Natural killer cell (primary cell): ENCODE measurements around the gene FHOD3. TPM values are rescaled to one million over a fixed set of nuclear protein-coding genes. Genes with fewer than 3 reads are reported as not detected.

Experiments
- ATAC-seq, 3 donors: fragments of 150-1000 bp in 2 of 3; fragments of 200-7000 bp in 1 of 3; cut with Tn5 transposase; 1 replicate in 1 of 3; 2 replicates in 2 of 3; pipeline ENCODE4 v1.10.0; 2021; ENCODE audit warnings: mild to moderate bottlenecking in 2 of 3, moderate library complexity in 2 of 3
- DNase-seq, 2 donors: peaks; one replicate each; pipeline versions ENCODE4 v3.0.0 to v3.0.0-alpha.2; 2013 to 2021; ENCODE audit warnings: mixed read lengths in 1 of 2
- H3K27ac ChIP-seq: one replicate; pipeline ENCODE4 v1.5.1; 2013; ENCODE audit warnings: mild to moderate bottlenecking, low read length
- H3K27me3 ChIP-seq: one replicate; pipeline ENCODE4 v1.6.1; 2013; ENCODE audit warnings: low read length; ENCODE audit not compliant: control insufficient read depth, insufficient read depth
- H3K36me3 ChIP-seq: one replicate; pipeline ENCODE4 v1.6.1; 2013; ENCODE audit warnings: low read length; ENCODE audit not compliant: control insufficient read depth, insufficient read depth
- H3K4me1 ChIP-seq: one replicate; pipeline ENCODE4 v1.6.1; 2013; ENCODE audit warnings: low read length; ENCODE audit not compliant: control insufficient read depth, insufficient read depth
- H3K4me3 ChIP-seq: one replicate; pipeline ENCODE4 v1.5.1; 2013; ENCODE audit warnings: low read length
- H3K9me3 ChIP-seq: one replicate; pipeline ENCODE4 v1.6.1; 2013; ENCODE audit warnings: low read length; ENCODE audit not compliant: control insufficient read depth, insufficient read depth
- H3K27ac Mint-ChIP-seq, 2 donors: one replicate each; pipeline ENCODE4 v1.8.0; 2022; ENCODE audit warnings: mild to moderate bottlenecking in 2 of 2, mixed read lengths in 2 of 2, moderate library complexity in 1 of 2
- H3K27me3 Mint-ChIP-seq, 2 donors: one replicate each; pipeline ENCODE4 v1.8.0; 2022; ENCODE audit warnings: low read depth in 2 of 2, mixed read lengths in 2 of 2
- H3K36me3 Mint-ChIP-seq: one replicate; pipeline ENCODE4 v1.8.0; 2022; ENCODE audit warnings: mixed read lengths
- H3K4me1 Mint-ChIP-seq, 2 donors: one replicate each; pipeline ENCODE4 v1.8.0; 2022; ENCODE audit warnings: mixed read lengths in 2 of 2
- H3K4me3 Mint-ChIP-seq: one replicate; pipeline ENCODE4 v1.8.0; 2022; ENCODE audit warnings: mild to moderate bottlenecking, moderate library complexity, mixed read lengths
- H3K9me3 Mint-ChIP-seq, 2 donors: one replicate each; pipeline ENCODE4 v1.8.0; 2022; ENCODE audit warnings: mixed read lengths in 2 of 2
- CTCF ChIP-seq: fragments of 200-600 bp; IDR thresholded peaks from one replicate; pipeline ENCODE4 v1.8.0; 2022; ENCODE audit warnings: antibody characterized with exemption
- WGBS: methylation state at CpG from one replicate; pipeline ENCODE4 v1.1.7; 2013; ENCODE audit warnings: missing lambda C conversion rate; ENCODE audit not compliant: insufficient coverage; 5-methylcytosine and 5-hydroxymethylcytosine counted together
- intact Hi-C: fragments of 100-400 bp; cut with micrococcal nuclease; formaldehyde crosslinking; loops from one replicate; pipeline ENCODE4 v1.14.2; 2022
- total RNA-seq, 4 donors: library from RNA; stranded (reverse); fragments of 120-200 nt in 1 of 4; gene quantifications; one replicate each; pipeline versions ENCODE4 v1.2.3 to v1.2.4, GENCODE V29; 2013 to 2022

The FHOD3 gene
- total RNA-seq, 3 donors from 2014 or later (not counting 1 experiment from before 2014, with no cell fraction given), result not detected

- ATAC-seq (no peak), DNase-seq (no peak)
- no peaks in the 10 kb centered on the region for H3K27me3 ChIP-seq
- H3K4me1 ChIP-seq, result no peaks in the 10 kb centered on the region
- Mint-ChIP-seq H3K4me3 (no peak overlapping the region), H3K27me3 (peaks cover 16 to 17% of the 10 kb centered on the region in 2 donors), H3K27ac (no peak overlapping the region), H3K36me3 (no peaks in the 10 kb centered on the region), H3K9me3 (no peaks in the 10 kb centered on the region), H3K4me1 (no peaks in the 10 kb centered on the region)
- H3K4me3 ChIP-seq, result no peak overlapping the region
- 90% methylated on average over 6 of the region's 6 CpGs for WGBS
- TF ChIP-seq CTCF, result no peak
- H3K9me3 ChIP-seq, result no peaks in the 10 kb centered on the region
- no peak overlapping the region for H3K27ac ChIP-seq
- intact Hi-C loops, result no loop called here
- no peaks in the 10 kb centered on the region for H3K36me3 ChIP-seq
These were observed 33.0 kb downstream of the FHOD3 start for GRCh38 chr18:36330435-36331052.

GRCh38 chr18:36331521-36331971 lies 34.0 kb downstream of the FHOD3 start:
- H3K4me3 Mint-ChIP-seq, result no peak overlapping the region
- no peaks in the 10 kb centered on the region for H3K36me3 Mint-ChIP-seq
- H3K9me3 Mint-ChIP-seq, result no peaks in the 10 kb centered on the region
- 42% methylated on average over 5 of the region's 5 CpGs for WGBS
- no peaks in the 10 kb centered on the region for H3K36me3 ChIP-seq
- no peaks in the 10 kb centered on the region for H3K27me3 ChIP-seq
- H3K4me3 ChIP-seq, result no peak overlapping the region
- ATAC-seq, result no peak
- H3K27me3 Mint-ChIP-seq, result peaks cover 16 to 17% of the 10 kb centered on the region in 2 donors
- H3K4me1 Mint-ChIP-seq, result no peaks in the 10 kb centered on the region
- TF ChIP-seq CTCF, result no peak
- no peaks in the 10 kb centered on the region for H3K4me1 ChIP-seq
- H3K27ac Mint-ChIP-seq, result no peak overlapping the region
- no peak overlapping the region for H3K27ac ChIP-seq
- no peak for DNase-seq
- H3K9me3 ChIP-seq, result no peaks in the 10 kb centered on the region
- intact Hi-C loops, result no loop called here

- no peaks in the 10 kb centered on the region for H3K27me3 ChIP-seq
These were observed 35.9 kb downstream of the FHOD3 start for GRCh38 chr18:36333414-36333813.

More at GRCh38 chr18:36333414-36333813, 35.9 kb downstream of the FHOD3 start:
- DNase-seq (no peak), ATAC-seq (no peak)
- no peaks in the 10 kb centered on the region for H3K4me1 ChIP-seq
- intact Hi-C loops, result no loop called here
- Mint-ChIP-seq H3K9me3 (no peaks in the 10 kb centered on the region), H3K36me3 (no peaks in the 10 kb centered on the region), H3K27ac (no peak overlapping the region), H3K4me3 (no peak overlapping the region), H3K27me3 (peaks cover 9 to 17% of the 10 kb centered on the region in 2 donors), H3K4me1 (no peaks in the 10 kb centered on the region)
- WGBS, result 56% methylated on average over 3 of the region's 3 CpGs
- TF ChIP-seq CTCF, result no peak
- no peak overlapping the region for H3K4me3 ChIP-seq
- no peaks in the 10 kb centered on the region for H3K36me3 ChIP-seq
- no peaks in the 10 kb centered on the region for H3K9me3 ChIP-seq
- no peak overlapping the region for H3K27ac ChIP-seq
